H9 (cell line): ENCODE results near the gene DIP2C. TPM values are rescaled to one million over a fixed set of nuclear protein-coding genes. Genes with fewer than 3 reads are reported as not detected.

Source experiments
- DNase-seq: peaks from one replicate; pipeline ENCODE4 v3.0.0-alpha.2; 2017
- H2AFZ ChIP-seq: one replicate; pipeline ENCODE4 v1.6.1; 2013; ENCODE audit warnings: mild to moderate bottlenecking, low read length, control low read depth, moderate library complexity
- H2AK5ac ChIP-seq: 2 replicates; pipeline ENCODE4 v1.6.1; 2013; ENCODE audit warnings: low read length, control low read depth, mixed read lengths; ENCODE audit not compliant: insufficient read length
- H2BK120ac ChIP-seq: one replicate; pipeline ENCODE4 v1.6.1; 2013; ENCODE audit warnings: low read depth, mild to moderate bottlenecking, low read length, control low read depth, inconsistent platforms; ENCODE audit not compliant: poor library complexity, severe bottlenecking
- H2BK12ac ChIP-seq: 2 replicates; pipeline ENCODE4 v1.6.1; 2013; ENCODE audit warnings: low read length, control low read depth, mixed read lengths, low read depth; ENCODE audit not compliant: insufficient read length
- H2BK15ac ChIP-seq: 2 replicates; pipeline ENCODE4 v1.6.1; 2013; ENCODE audit warnings: low read depth, low read length, control low read depth
- H2BK20ac ChIP-seq: one replicate; pipeline ENCODE4 v1.6.1; 2013; ENCODE audit warnings: low read depth, mild to moderate bottlenecking, low read length, control low read depth, inconsistent platforms; ENCODE audit not compliant: poor library complexity, severe bottlenecking
- H2BK5ac ChIP-seq: 2 replicates; pipeline ENCODE4 v1.6.1; 2013; ENCODE audit warnings: low read length, control low read depth, mixed read lengths; ENCODE audit not compliant: insufficient read length
- H3K14ac ChIP-seq: 2 replicates; pipeline ENCODE4 v1.6.1; 2013; ENCODE audit warnings: low read length, control low read depth; ENCODE audit not compliant: insufficient read depth
- H3K18ac ChIP-seq: 2 replicates; pipeline ENCODE4 v1.6.1; 2013; ENCODE audit warnings: low read depth, mild to moderate bottlenecking, mixed read lengths, low read length, control low read depth; ENCODE audit not compliant: insufficient read length
- H3K23ac ChIP-seq: 2 replicates; pipeline ENCODE4 v1.6.1; 2013; ENCODE audit warnings: low read length, control low read depth, mixed read lengths, low read depth; ENCODE audit not compliant: insufficient read length
- H3K23me2 ChIP-seq: 2 replicates; pipeline ENCODE4 v1.6.1; 2013; ENCODE audit warnings: low read depth, mild to moderate bottlenecking, mixed read lengths, low read length, control low read depth; ENCODE audit not compliant: insufficient read length, poor library complexity, severe bottlenecking
- H3K27ac ChIP-seq: 2 replicates; pipeline ENCODE4 v1.5.1; 2013; ENCODE audit warnings: low read length, control low read depth, mixed read lengths, low read depth; ENCODE audit not compliant: insufficient read length
- H3K27me3 ChIP-seq: 2 replicates; pipeline ENCODE4 v1.6.1; 2013; ENCODE audit warnings: low read length, control low read depth, inconsistent platforms; ENCODE audit not compliant: insufficient read depth
- H3K4ac ChIP-seq: 2 replicates; pipeline ENCODE4 v1.6.1; 2013; ENCODE audit warnings: low read depth, mild to moderate bottlenecking, control low read depth, inconsistent platforms, low read length, moderate library complexity
- H3K4me1 ChIP-seq: 2 replicates; pipeline ENCODE4 v1.6.1; 2013; ENCODE audit warnings: low read length, control low read depth, inconsistent platforms; ENCODE audit not compliant: insufficient read depth
- H3K4me2 ChIP-seq: 2 replicates; pipeline ENCODE4 v1.6.1; 2013; ENCODE audit warnings: low read length, control low read depth, mixed read lengths; ENCODE audit not compliant: insufficient read length, insufficient read depth
- H3K56ac ChIP-seq: 2 replicates; pipeline ENCODE4 v1.6.1; 2013; ENCODE audit warnings: low read depth, mild to moderate bottlenecking, mixed read lengths, low read length, control low read depth; ENCODE audit not compliant: insufficient read length
- H3K79me1 ChIP-seq: 2 replicates; pipeline ENCODE4 v1.6.1; 2013; ENCODE audit warnings: low read depth, mild to moderate bottlenecking, moderate library complexity, low read length, control low read depth, inconsistent platforms; ENCODE audit not compliant: insufficient read depth, poor library complexity, severe bottlenecking
- H3K79me2 ChIP-seq: 2 replicates; pipeline ENCODE4 v1.6.1; 2013; ENCODE audit warnings: low read length, control low read depth, inconsistent platforms; ENCODE audit not compliant: insufficient read depth
- H3K9ac ChIP-seq: 2 replicates; pipeline ENCODE4 v1.6.1; 2013; ENCODE audit warnings: low read length, control low read depth, mixed read lengths; ENCODE audit not compliant: insufficient read length; ENCODE audit errors: extremely low read depth
- H3K9me3 ChIP-seq: one replicate; pipeline ENCODE4 v1.6.1; 2013; ENCODE audit warnings: low read depth, low read length, inconsistent platforms; ENCODE audit not compliant: control insufficient read depth
- H3T11ph ChIP-seq: one replicate; pipeline ENCODE4 v1.6.1; 2013; ENCODE audit warnings: mild to moderate bottlenecking, low read length, control low read depth, inconsistent platforms
- H4K20me1 ChIP-seq: one replicate; pipeline ENCODE4 v1.6.1; 2013; ENCODE audit not compliant: control insufficient read depth, insufficient read length, insufficient read depth
- H4K5ac ChIP-seq: 2 replicates; pipeline ENCODE4 v1.6.1; 2013; ENCODE audit warnings: low read depth, mild to moderate bottlenecking, mixed read lengths, low read length, control low read depth; ENCODE audit not compliant: insufficient read length
- H4K8ac ChIP-seq: replicated peaks from 2 replicates; pipeline ENCODE4 v1.6.1; 2013; ENCODE audit warnings: low read length, control low read depth, mixed read lengths, low read depth; ENCODE audit not compliant: insufficient read length
- H4K91ac ChIP-seq: 2 replicates; pipeline ENCODE4 v1.6.1; 2013; ENCODE audit warnings: low read depth, mild to moderate bottlenecking, moderate library complexity, mixed read lengths, low read length, control low read depth; ENCODE audit not compliant: insufficient read length
- H3K27ac Mint-ChIP-seq, 3 experiments: 2 replicates in 2 of 3; 3 replicates in 1 of 3; pipeline ENCODE4 v1.8.0; 2020 to 2021; ENCODE audit warnings: mixed read lengths in 3 of 3, mild to moderate bottlenecking in 1 of 3, moderate library complexity in 1 of 3
- H3K27me3 Mint-ChIP-seq: 2 replicates; pipeline ENCODE4 v1.8.0; 2021; ENCODE audit warnings: low read depth, mild to moderate bottlenecking, moderate library complexity, mixed read lengths
- H3K36me3 Mint-ChIP-seq, 3 experiments: 2 replicates in 2 of 3; 3 replicates in 1 of 3; pipeline ENCODE4 v1.8.0; 2020 to 2021; ENCODE audit warnings: low read depth in 3 of 3, mixed read lengths in 3 of 3; ENCODE audit not compliant: insufficient read depth in 1 of 3
- H3K4me1 Mint-ChIP-seq, 2 experiments: 2 replicates each; pipeline ENCODE4 v1.8.0; 2020; ENCODE audit warnings: mixed read lengths in 2 of 2
- H3K4me3 Mint-ChIP-seq, 2 experiments: 2 replicates in 1 of 2; 3 replicates in 1 of 2; pipeline ENCODE4 v1.8.0; 2020 to 2021; ENCODE audit warnings: mild to moderate bottlenecking in 2 of 2, mixed read lengths in 2 of 2, moderate library complexity in 1 of 2
- H3K9me3 Mint-ChIP-seq, 2 experiments: 2 replicates in 1 of 2; 3 replicates in 1 of 2; pipeline ENCODE4 v1.8.0; 2020; ENCODE audit warnings: mild to moderate bottlenecking in 2 of 2, mixed read lengths in 2 of 2, moderate library complexity in 1 of 2
- CTCF ChIP-seq: fragments of 200-600 bp; sonication (generic); conservative IDR thresholded peaks from 3 replicates; pipeline ENCODE4 v1.8.0; 2021; ENCODE audit warnings: antibody characterized with exemption, mild to moderate bottlenecking
- WGBS: extraction: QIAGEN DNeasy Blood & Tissue Kit; methylation state at CpG from one replicate; pipeline ENCODE4 v1.1.7; 2013; ENCODE audit warnings: missing lambda C conversion rate, low lambda C conversion rate, mixed read lengths; ENCODE audit not compliant: insufficient read length; ENCODE audit errors: extremely low coverage; 5-methylcytosine and 5-hydroxymethylcytosine counted together
- total RNA-seq: library from RNA; stranded (reverse); gene quantifications from 2 replicates; pipeline ENCODE4 v1.2.1, GENCODE V29; 2021

Gene DIP2C
- total RNA-seq, 1 experiment from 2014 or later, result 7.9 TPM

DNA sequence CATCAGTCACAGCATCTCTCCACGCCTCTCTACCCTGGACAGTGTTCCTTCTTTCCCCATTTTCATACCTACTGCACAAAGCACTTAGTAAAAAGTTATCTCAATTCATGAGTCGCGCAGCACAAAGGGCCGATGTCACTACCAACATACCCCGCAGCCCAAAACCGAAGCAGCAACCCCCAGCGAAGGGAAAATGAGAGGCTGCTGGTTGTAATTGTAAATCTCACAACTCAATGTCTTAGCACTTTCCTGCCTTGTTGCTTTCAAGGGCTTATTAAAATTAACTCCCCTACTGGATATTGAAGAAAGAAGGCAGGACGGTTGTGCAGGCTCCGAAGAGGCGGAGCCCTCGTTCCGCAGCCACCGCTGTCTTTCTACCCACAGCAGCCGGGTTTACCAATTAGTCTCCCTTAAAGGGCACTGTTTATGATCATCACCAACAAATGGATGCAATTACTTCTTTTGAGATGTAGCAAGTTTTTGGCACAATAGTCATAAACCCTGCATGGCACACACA lies 6.5 kb downstream of the DIP2C start:
- H2BK120ac ChIP-seq, result no peak overlapping the region
- no peak overlapping the region for H4K5ac ChIP-seq
- no CpG with 5 or more reads among the region's 14 CpGs for WGBS
- H3K9me3 ChIP-seq, result no peaks in the 10 kb centered on the region
- H3K9ac ChIP-seq, result no peak overlapping the region
- H3K18ac ChIP-seq, result no peak overlapping the region
- H2AK5ac ChIP-seq, result no peak overlapping the region
- DNase-seq, result no peak
- H4K91ac ChIP-seq, result no peak overlapping the region
- no peak for TF ChIP-seq CTCF
- no peak overlapping the region for H3T11ph ChIP-seq
- H4K20me1 ChIP-seq, result no peaks in the 10 kb centered on the region
- no peaks in the 10 kb centered on the region; a peak in 1 of 5 replicates for H3K9me3 Mint-ChIP-seq
- no peak overlapping the region for H2BK20ac ChIP-seq
- no peaks in the 10 kb centered on the region for H3K79me1 ChIP-seq
- H3K14ac ChIP-seq, result no peak overlapping the region
- no peak overlapping the region for H4K8ac ChIP-seq
- H3K4me2 ChIP-seq, result no peak overlapping the region
- no peak overlapping the region for H2BK15ac ChIP-seq
- H3K4me3 Mint-ChIP-seq, result no peak overlapping the region
- no peak overlapping the region for H3K4ac ChIP-seq
- no peaks in the 10 kb centered on the region for H3K4me1 ChIP-seq
- no peaks in the 10 kb centered on the region for H3K27me3 ChIP-seq
- peaks cover 5 to 9% of the 10 kb centered on the region in 2 experiments for H3K4me1 Mint-ChIP-seq
- peaks cover 9% of the 10 kb centered on the region for H3K27me3 Mint-ChIP-seq
- no peak overlapping the region for H2AFZ ChIP-seq
- H3K36me3 Mint-ChIP-seq, result peaks cover 0 to 6% (median 0%) of the 10 kb centered on the region in 3 experiments; a peak in 3 of 7 replicates
- H3K27ac Mint-ChIP-seq, result no peak overlapping the region; a peak in 1 of 7 replicates
- no peak overlapping the region for H2BK5ac ChIP-seq
- no peaks in the 10 kb centered on the region for H3K23me2 ChIP-seq
- no peak overlapping the region for H2BK12ac ChIP-seq
- no peak overlapping the region for H3K27ac ChIP-seq
- no peak overlapping the region for H3K56ac ChIP-seq
- H3K23ac ChIP-seq, result no peak overlapping the region
- H3K79me2 ChIP-seq, result peaks cover 1% of the 10 kb centered on the region; the same call in 1 of the 2 replicates
